Measurements from ENCODE around the gene SLC25A30.

DNA sequence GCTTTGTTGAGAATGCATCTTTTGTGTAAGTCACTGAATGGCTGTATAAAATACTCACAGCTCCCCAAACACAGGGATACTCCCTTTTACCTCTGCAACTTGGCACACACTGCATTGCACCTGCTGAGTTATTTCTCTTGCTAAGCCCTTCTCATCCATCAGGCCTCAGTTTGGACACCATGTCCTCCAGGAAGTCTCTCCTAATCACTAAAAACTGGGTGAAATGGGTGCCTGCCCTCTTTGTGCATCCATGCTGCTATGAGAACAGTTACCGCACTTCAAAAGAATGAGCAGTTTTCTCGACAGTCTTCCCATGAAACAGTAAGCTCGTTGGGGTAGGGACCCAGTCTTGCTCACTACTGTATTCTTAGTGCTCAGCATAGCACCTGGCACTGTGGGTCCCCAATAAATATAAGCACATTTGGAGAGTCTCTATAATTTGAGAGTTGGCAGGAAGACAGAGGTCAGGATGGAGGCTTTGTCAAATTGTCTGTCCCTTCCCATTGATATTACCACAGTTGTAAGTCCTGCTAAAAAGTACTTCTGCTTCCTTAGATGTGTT is 4.6 kb upstream of the SLC25A30 start:
- TF ChIP-seq NCOA1 (IDR thresholded peaks at IDR 0.05; ENCODE audit: low read depth) (no peak), FOXP1 (CRISPR knock-in tag; IDR thresholded peaks at IDR 0.05) (no peak), E2F6 (IDR thresholded peaks at IDR 0.05; ENCODE audit: borderline replicate concordance in 1 of 2, extremely low read depth in 1 of 2, insufficient read depth in 1 of 2, insufficient read length in 1 of 2, low read depth in 1 of 2, low read length in 1 of 2, poor library complexity in 1 of 2, severe bottlenecking in 1 of 2) (no peak), ZNF830 (CRISPR knock-in tag; IDR thresholded peaks at IDR 0.05) (no peak), PHF8 (IDR thresholded peaks at IDR 0.05; ENCODE audit: borderline replicate concordance, low read length) (no peak), MYC (IDR thresholded peaks at IDR 0.05; ENCODE audit: low read depth, low read length) (no peak), MYC (CRISPR knock-in tag; IDR thresholded peaks at IDR 0.05; ENCODE audit: borderline replicate concordance, low read depth) (no peak), FOXA3 (CRISPR knock-in tag; conservative IDR thresholded peaks at IDR 0.05 in 1 of 2, IDR thresholded peaks at IDR 0.05 in 1 of 2) (no peak)
- TF ChIP-seq, protein P1, sequence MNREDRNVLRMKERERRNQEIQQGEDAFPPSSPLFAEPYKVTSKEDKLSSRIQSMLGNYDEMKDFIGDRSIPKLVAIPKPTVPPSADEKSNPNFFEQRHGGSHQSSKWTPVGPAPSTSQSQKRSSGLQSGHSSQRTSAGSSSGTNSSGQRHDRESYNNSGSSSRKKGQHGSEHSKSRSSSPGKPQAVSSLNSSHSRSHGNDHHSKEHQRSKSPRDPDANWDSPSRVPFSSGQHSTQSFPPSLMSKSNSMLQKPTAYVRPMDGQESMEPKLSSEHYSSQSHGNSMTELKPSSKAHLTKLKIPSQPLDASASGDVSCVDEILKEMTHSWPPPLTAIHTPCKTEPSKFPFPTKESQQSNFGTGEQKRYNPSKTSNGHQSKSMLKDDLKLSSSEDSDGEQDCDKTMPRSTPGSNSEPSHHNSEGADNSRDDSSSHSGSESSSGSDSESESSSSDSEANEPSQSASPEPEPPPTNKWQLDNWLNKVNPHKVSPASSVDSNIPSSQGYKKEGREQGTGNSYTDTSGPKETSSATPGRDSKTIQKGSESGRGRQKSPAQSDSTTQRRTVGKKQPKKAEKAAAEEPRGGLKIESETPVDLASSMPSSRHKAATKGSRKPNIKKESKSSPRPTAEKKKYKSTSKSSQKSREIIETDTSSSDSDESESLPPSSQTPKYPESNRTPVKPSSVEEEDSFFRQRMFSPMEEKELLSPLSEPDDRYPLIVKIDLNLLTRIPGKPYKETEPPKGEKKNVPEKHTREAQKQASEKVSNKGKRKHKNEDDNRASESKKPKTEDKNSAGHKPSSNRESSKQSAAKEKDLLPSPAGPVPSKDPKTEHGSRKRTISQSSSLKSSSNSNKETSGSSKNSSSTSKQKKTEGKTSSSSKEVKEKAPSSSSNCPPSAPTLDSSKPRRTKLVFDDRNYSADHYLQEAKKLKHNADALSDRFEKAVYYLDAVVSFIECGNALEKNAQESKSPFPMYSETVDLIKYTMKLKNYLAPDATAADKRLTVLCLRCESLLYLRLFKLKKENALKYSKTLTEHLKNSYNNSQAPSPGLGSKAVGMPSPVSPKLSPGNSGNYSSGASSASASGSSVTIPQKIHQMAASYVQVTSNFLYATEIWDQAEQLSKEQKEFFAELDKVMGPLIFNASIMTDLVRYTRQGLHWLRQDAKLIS (CRISPR knock-in tag; IDR thresholded peaks at IDR 0.05): no peak

Measured in K562 (cell line).